Left renal cortex interstitium (tissue), 4 donors: Measurements from ENCODE around the gene RBMY1D. TPM values are rescaled to one million over a fixed set of nuclear protein-coding genes. Genes with fewer than 3 reads are reported as not detected.
"Not testable (repeated sequence)": the region's sequence is repeated elsewhere in the genome, so short reads cannot be mapped to it uniquely, and the experiment has no call there.

Experiments
- DNase-seq, 4 donors: peaks; one replicate each; pipeline ENCODE4 v3.0.0-alpha.2; 2013; ENCODE audit warnings: low read depth in 4 of 4, low spot score in 2 of 4, missing footprints in 1 of 4
- polyA plus RNA-seq, 4 donors: library from polyadenylated mRNA; unstranded; fragments of 120-200 nt; gene quantifications; one replicate each; pipeline ENCODE4 v1.2.1, GENCODE V29; 2013; ENCODE audit not compliant: insufficient read length in 4 of 4

The RBMY1D gene
- not detected for polyA plus RNA-seq

GRCh38 chrY:21894426-21894825 is at the start of gene RBMY1D:
Gene RBMY1D (minus strand): TSS chrY:21894526. CDS start chrY:21892513, 2,013 bp downstream.
- not testable (repeated sequence) for DNase-seq

- not testable (repeated sequence) for DNase-seq
Observed at GRCh38 chrY:21917932-21918331, 23.6 kb upstream of the RBMY1D start, which contains the start of gene RBMY1E. Gene RBMY1E (minus strand): TSS chrY:21918032. CDS start chrY:21916054, 1,978 bp downstream.

GRCh38 chrY:21869407-21870076 is 24.8 kb downstream of the RBMY1D start:
- DNase-seq, result not testable (repeated sequence)

GRCh38 chrY:21845481-21845880 is 48.8 kb downstream of the RBMY1D start:
- no peak for DNase-seq

- DNase-seq, result no peak
Observed at GRCh38 chrY:21842090-21842489, 52.2 kb downstream of the RBMY1D start.

GRCh38 chrY:21839489-21839888 is 54.8 kb downstream of the RBMY1D start:
- DNase-seq, result no peak

- no peak for DNase-seq
Observed at GRCh38 chrY:21836343-21836742, 58.0 kb downstream of the RBMY1D start.

GRCh38 chrY:21835052-21835451 is 59.3 kb downstream of the RBMY1D start:
- DNase-seq, result no peak

Other genes with a start within 250 kb of the RBMY1D start
- not detected for gene RBMY1E, start 23.5 kb upstream of the RBMY1D start, polyA plus RNA-seq